Right hindlimb (tissue), 1 donor: ENCODE data around the gene KIAA1217.
A peak's percentile ranks its signal among the peaks of the same experiment; 100 is the strongest.
"Not testable (repeated sequence)": the region's sequence is repeated elsewhere in the genome, so short reads cannot be mapped to it uniquely, and the experiment has no call there.

ENCODE experiments used
- DNase-seq: peaks from one replicate; pipeline ENCODE4 v3.0.0-alpha.2; 2018

Gene KIAA1217

DNA sequence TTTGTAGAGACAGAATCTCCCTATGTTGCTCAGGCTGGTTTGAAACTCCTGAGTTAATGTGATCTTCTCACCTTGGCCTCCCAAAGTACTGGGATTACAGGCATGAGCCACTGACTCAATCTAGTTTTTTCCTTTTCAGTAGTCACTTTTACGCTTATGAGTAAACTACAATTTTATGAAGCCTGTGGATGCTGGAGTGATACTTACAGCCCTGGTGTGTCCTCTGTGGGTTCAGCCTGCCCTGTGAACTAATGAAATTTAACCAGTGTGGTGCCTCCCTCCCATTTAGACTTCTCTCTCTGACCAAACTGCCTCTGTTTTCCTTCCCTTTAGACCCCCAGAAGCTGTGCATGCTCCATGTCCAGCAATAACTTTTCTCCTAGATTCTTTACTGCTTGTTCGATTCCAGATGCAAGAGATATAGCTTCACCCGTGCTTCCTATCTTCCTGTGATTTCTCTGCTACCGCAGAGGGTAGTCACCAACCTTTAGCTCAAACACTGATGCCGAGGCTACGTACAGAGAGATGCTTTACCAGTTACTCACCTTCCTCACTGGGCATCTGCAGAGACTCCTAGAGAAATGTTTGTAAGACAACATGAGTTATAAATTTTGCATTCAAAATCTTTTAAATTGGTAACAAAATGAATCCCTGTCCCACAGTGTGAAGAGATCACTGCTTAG lies 90.8 kb downstream of the KIAA1217 start:
- DNase-seq = no peak

DNA sequence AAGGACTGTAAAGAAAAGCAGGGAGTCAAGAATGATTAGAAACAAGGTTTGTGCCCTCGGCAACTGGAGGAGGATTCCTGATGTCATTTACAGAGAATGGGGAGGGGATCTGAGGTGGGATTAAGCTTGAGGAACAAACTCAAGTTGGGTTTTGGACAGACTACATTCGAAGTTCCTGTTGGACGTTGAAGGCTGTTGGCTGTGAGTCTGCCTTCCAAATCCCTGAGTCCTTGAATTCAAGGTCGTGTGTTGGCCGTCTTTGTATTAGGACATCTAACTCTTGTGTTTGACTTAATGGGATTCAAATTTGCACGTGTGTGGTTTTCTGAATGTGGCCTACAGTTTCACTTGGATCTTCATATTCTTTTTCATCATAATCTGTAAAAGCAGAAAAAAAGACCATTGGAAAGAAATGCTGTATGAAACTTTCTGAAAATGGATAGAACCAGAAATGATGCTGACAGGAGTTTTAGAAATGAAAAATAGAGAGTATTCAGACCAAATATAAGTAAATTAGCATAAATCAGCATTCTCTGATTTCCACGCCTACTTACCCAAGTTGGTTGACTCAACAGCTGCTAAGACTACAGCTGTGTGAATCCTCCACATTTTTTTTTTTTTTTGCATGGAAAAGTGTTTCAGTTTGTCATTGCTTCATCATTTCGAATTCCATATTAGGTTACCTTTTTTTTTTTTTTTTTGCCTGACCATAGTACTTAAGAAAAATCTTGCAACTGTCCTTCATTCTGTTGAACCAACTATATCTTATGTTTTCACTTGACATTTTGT lies 94.8 kb downstream of the KIAA1217 start:
- DNase-seq = no peak

DNA sequence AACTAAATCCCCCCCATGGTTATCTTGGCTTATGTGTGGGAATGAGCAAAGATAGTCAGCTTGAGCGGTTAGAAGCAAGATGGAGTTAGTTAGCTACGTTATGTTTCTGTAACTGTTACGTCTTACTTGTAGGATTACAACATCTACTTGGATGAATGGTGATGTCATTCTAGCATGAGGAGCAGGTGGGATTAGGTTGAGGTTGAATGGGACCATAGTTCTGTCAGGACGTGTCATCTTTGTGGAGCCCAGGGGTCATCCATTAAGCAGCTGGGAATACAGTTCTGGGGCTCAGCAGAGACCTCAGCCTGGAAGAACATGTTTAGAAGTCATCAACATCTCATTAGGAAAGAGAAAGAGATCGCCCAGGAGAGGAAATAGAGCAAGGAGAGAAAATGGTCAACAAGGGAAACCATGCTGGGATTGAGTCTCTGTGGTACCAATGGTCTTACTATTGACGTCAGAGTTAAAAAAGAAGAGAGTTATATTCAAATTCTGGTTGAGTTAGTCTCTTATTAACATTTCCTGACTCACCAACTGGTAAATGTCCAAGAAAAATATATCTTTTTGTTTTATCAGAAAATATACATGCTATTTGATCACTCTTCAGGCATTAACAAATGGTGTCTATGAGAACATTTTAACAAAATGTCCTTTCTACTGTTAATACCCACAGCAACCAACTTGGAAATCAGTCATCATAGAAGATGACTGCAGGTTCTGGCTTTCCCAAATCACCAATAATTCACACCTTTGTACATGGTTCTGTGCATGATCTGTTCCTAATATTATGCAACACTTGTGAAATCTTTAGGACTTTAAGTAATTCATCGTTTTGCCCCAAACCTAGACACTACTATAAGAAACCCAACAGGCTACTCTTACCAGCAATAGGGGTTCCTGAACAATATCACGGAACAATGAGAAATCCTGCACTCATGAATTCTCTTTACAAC lies 96.9 kb downstream of the KIAA1217 start:
- no peak for DNase-seq

DNA sequence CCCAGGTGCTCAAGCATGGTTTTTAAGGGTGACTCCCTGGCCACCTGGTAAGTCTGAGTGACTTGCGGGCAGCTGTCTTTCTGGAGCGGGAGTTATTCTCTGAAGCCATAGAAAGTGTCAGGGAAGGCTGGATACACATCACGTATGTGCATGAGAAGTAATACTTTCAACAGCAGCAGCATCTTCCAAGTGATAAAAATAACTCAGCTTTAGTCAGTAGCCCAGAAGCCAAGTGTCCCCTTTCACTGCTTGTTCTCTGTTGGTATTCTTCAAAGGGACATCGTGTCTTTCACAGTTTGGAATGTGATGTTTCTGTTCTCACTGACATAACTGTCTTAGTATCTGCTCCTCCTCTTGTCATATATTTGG lies 97.6 kb downstream of the KIAA1217 start:
- no peak for DNase-seq

DNA sequence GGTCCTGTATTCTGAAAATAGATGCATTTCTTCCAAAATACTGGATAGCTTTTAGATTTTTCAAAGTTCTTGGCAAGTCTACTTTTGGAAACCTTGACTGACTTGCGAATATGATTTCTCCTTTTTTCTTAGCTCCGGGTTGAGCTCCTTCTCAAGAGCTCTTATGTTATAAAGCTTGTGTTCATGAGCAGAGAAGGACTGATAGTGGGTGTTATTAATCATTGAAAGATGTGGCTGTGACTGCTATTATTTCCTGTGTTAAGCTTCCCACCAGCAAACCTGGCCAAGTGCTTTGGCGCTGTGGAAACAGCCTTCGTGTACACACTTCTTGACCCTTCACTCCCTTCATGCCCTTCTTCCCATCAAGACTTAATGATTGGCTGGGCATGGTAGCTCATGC lies 98.2 kb downstream of the KIAA1217 start:
- no peak for DNase-seq

DNA sequence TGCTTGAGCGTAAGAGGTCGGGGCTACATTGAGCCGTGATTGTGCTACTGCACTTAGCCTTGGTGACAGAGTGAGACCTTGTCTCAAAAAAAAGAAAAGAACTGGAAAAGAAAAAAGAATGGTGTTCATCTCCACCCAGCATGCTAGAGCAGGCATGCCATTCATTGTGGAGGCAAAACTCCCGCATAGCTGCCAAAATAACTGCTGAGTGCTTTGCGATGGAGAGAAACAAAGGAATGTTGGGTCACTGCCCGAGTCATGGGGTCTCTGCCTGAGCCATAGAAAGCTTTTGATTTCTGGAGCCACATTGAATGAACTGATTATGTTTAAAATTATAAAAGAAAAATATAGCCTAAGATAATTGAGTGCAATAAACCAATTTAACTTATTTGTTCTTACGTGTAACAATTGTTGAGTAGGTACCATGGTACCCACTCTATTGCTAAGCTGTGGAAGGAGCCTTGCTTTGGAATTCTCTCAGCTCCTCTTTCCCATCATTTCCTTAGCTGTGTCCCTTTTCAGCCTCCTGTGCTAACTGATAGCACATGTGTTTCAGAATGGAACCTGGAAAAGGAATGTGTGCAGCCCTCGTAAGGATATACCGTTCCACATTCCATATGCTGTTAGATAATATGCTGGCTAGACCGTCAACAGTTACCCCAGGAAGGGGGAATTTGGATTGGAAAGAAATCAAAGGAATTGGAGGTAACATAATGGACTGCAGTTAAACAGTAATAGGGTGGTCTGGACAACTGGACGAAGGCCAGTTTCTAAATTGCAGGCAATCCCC lies 99.0 kb downstream of the KIAA1217 start:
- DNase-seq = peak; percentile 52

DNA sequence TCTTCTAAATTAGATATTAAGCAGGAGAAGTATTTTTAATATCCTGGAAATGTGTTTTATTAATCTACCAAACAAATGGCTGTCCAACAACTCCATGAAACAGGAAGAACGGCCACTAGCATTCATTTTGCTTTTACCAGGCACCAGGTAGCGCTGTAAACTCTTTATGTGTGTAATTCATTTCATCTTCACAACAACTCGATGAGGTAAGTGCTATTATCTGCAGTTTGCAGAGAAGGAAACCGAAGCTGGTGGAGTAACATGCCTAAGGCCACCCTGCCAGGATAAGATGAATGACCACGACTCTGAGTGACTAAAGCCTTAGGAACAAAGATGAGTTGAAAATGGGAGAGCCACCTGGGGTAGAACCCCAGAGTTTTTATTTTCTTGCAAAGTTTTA lies 101.2 kb downstream of the KIAA1217 start:
- no peak for DNase-seq

DNA sequence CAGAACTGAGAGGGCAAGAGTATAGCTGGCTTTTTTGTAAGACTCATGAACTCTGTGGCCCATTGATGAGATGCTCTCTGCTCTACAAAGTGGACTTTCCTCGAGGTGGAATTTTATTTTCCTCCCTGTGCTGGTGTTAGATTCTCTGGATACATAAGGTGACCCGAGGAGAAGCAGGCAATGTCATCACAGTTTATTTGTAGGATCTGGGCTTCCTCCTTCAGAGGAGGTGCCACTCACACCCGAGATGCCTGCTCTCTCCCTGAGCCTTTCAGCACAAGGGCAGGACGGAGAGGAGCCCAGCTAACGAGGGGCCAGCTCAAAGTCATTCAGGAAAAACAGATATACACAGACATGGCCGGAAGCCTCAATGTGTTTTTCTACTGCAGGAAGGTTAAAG lies 103.0 kb downstream of the KIAA1217 start:
- no peak for DNase-seq

DNA sequence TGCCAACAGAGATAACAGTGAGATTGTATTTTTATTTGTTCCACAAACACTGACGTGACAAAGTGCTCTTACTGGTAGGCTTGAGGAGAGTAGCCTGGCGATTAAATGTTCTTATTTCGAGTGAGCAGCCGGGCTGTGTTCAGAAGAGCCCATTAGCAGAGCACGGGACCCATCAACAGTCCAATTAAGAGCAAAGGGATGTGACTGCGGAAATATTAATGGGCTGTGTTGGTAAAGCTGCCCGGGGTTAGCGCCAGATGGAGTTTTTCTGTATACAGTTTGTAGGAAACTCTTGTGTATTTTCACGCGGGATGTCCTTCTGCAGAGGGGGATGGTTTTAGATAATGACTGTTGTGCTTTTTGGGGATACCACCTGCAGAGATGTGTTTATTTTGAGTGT lies 104.3 kb downstream of the KIAA1217 start:
- DNase-seq = no peak

DNA sequence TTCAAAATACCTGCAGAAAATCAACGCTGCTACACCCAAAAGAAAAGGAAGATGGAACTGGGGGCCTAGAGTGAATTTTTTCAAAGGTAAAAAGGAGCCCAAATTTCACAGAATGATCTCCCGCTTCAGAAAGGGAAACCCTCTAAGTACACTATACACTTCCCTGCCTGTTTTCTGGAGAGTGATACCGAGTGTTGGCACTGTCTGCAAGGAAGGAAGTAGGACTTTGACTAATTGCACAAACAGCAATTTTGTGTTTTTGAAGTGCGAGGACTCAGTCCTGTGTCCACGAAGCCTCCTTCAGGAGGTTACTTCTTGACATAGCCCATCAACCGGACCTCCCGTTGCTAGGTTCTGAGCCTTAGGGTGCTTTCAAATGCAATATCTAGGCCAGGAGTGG lies 106.3 kb downstream of the KIAA1217 start:
- no peak for DNase-seq

DNA sequence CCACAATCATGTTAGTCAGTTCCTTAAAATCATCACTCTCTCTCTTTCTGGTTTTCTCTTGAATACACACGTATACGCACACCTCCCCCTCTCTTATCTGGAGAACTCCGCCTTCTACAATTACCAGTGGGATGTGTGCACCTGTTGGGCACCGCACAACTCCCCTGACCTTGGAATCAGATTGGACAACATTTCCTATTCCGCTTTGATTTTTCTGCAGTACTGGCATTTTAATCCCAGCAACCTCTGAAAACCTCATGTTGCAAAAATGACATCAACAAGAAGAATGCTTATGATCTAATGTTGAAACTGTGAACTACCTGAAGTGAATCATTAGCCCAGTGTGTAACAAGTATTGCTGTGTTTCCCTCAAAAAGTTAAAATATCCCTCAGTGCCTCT lies 109.6 kb downstream of the KIAA1217 start:
- no peak for DNase-seq

DNA sequence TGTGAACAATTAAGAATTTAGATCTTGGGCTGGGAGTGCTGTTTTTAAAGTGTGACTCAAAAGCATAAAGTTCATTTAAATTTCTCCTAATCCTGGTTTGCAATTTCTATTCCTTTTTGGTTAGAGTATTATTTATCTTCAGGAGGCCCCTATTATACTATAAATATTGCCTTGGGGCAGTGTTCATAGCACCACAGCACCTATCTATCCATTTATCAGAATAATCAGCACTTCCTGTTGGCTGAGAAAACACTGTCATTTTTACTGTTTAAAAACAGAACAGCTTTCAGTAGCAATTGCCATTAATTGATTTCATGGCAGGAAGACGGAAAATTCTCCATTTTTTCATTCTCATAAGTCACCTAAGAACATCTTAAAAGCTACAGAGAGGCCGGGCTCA lies 111.4 kb downstream of the KIAA1217 start:
- no peak for DNase-seq

DNA sequence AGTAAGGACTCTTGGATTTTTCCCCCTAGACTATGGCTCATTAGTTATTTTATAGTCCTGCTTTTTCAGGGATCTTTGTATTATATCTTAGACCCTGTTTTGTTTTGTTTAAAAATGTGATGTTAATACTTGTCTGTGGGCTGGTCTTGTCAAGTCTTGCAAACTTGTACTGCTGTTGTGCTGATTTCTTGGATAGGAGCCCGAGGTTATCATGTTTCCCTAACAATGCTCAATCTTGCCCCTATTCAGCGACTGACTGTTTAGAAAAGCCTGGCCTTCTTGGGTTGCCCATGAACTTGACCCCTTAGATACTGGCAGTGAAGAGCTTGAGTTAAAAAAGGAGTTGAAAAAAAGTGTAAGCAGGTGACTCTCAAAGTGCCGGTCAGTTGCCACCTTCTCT lies 115.7 kb downstream of the KIAA1217 start:
- DNase-seq = no peak

DNA sequence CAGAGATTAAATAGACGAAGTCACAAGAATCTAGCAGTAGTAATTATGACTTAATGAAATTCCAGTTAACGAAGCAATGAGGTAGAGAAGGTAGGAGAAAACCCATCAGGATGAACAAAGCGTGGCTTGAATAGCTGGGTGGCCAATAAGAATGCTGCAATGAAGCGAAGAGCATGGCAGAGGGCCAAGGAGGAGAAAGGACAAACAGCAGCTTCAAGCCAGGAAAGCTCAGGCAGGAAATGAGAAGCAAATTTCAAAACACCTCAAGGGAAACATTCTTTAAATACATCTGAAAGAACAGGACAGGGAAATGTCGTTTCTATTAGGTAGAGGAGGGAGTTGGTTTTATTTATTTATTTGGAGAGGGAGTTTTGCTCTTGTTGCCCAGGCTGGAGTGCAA lies 122.5 kb downstream of the KIAA1217 start:
- DNase-seq = peak; percentile 54

DNA sequence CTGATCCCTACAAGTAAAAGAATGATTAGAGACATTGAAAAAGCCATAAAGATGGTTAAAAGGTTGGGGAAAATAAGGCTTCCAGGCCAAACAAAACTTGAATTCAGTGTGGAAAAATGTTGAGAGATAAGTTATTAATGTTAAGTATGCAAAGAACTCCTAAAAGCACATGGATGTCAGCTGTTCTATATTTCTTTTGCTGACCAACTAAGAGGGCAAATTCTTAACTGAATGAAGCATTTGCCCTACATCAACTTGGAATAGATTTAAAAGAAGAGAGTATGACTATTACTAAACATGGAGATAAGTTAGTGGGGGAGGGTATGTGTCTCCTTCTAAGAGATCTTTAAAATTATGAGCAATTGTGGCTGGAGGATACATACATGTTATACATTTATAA lies 124.8 kb downstream of the KIAA1217 start:
- DNase-seq = no peak

DNA sequence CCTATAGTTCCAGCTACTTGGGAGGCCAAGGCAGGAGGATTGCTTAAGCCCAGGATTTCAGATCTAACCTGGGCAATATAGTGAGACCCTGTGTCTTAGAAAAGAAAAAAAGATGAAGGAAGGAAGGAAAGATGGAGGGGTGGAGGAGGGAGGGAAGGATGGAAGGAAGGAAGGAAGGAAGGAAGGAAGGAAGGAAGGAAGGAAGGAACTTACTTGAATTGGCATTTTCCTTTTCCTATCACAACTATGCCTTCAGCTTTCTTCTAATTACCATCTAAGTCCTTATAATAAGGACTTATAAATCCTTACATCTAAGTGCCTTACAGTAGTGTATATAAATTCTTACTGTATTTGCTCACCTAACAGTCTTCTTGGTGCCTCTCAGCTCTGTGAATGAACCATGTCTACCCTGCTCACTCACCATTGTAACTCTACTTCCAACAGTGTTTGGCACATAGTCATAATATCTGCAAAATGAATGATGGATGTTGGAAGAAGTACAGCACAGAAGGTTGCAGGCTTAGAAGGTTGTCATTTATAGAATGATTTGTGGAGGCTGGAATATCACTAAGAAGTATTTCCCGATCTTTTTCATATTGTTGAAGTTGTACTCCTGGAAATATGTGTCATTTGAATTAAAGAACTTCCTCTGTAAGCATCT lies 125.5 kb downstream of the KIAA1217 start:
- DNase-seq = no peak

DNA sequence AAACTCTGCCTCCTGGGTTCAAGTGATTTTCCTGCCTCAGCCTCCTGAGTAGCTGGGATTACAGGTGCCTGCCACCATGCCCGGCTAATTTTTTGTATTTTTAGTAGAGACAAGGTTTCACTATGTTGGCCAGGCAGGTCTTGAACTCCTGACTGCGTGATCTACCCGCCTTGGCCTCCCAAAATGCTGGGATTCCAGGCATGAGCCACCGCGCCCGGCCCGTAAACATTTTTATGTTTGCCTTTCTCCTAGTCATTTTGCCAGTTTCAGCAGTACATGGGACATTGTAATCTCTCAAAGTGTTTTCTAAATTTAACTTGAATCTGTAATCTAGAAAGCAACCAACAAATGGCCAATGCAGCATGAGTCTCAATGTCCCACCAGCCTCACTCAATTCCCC lies 128.8 kb downstream of the KIAA1217 start:
- DNase-seq = not testable (repeated sequence)

DNA sequence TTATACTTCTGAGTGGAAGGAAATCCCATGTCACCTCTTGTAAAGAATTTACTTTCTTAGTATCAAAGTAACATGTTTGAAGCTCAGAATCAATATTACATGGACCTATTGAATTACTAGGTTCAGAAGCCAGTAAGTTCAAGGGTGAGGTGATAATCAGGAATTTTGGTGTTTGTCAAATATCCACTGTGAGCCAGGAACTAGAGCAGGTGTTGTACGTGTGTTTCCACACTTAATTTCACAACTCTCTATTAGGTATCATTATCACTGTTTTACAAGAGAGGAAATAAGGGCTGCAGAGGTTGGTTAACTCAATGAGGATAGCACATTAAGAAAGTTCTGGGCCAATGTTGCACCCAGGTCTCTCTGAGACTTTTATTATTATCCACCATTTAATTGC lies 130.4 kb downstream of the KIAA1217 start:
- DNase-seq = no peak

DNA sequence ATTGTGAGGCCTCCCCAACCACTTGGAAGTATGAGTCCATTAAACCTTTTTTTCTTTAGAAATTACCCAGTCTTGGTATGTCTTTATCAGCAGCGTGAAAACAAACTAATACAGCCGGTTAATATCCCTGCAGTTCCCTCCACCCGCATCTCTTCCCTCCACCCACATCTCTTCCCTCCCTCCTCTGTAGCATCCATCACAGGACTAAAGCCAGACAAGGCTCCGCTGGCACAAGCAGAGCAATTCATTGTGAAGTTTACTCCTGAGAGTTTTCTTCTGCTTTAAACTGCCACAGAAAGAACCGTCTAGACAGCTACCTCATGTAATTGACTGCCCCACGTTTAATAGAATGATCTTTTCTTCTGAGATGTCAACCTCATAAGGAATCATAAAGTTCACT lies 131.5 kb downstream of the KIAA1217 start:
- DNase-seq = no peak

DNA sequence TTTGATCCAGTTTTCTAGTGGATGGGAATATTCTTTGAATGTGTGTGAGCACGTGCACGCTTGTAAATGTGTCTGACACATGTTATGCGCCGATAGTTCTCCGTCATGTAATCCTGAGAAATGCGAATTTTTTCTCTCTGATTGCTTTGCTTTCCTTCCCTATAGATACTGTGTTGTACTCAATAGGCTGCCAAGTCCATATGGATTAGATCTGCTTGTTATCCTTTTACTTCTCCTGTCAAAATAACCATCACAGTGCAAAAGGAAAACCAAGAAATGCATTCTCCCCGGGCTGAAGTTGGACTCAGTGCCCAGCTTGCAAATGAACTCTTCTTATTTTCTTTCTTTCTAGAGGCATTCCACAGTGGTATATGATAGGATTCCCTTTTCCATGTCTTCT lies 131.9 kb downstream of the KIAA1217 start:
- DNase-seq = no peak

DNA sequence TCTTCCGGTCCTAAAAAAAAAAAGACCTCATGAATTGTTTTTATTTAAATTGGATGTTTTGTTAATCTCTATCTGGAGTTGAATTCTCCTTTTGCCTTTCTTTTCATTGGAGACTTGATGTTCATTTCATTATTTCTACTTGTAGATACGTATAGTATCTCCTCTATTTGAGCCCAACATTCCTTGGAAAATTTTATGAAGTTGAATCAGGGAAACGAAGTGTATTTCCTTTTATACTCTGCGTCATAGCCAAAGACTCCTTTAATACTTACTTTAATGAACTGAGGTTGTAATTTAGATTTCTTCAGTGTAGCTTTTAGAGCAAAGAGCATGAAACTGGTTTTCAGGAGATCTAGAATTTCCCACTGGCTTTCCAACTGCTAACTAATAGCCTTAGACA lies 132.4 kb downstream of the KIAA1217 start:
- no peak for DNase-seq

DNA sequence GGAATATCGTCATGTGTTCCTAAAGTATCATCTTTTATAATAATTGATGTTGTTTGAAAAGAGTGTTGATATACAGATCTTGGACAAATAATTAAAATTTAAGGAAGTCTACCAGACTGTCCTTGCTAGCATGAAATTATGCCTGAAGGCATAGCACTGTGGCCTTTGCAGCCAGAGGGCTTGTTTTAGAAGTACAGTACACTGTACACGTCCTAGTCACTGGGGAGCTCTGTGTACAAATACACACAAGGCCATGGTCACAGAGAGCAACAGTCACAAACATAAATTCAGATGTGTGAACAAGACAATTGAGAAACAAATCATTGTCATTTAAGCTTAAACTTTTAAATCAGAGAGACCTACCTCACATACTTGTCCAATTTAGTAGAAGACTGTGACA lies 133.0 kb downstream of the KIAA1217 start:
- DNase-seq = no peak
